ENCODE results near the gene ITGA1. TPM values are rescaled to one million over a fixed set of nuclear protein-coding genes. Genes with fewer than 3 reads are reported as not detected.

Gene ITGA1
- total RNA-seq, 4 donors from 2014 or later, result 9.3 to 88.9 (median 17.6) TPM

GRCh38 chr5:52772668-52773067, 15.0 kb upstream of the ITGA1 start:
- Histone ChIP-seq H3K9me3 (no peaks in the 10 kb centered on the region), H3K4me1 (no peaks in the 10 kb centered on the region), H3K27ac (no peak overlapping the region), H3K4me3 (no peak overlapping the region), H3K36me3 (no peaks in the 10 kb centered on the region), H3K27me3 (no peaks in the 10 kb centered on the region)
- DNase-seq, result no peak
- no peak for TF ChIP-seq CTCF (IDR thresholded peaks at IDR 0.05)
- no peak for TF ChIP-seq POLR2A (IDR thresholded peaks at IDR 0.05)
- intact Hi-C loops (cut with DNase I), result no loop called here

DNA sequence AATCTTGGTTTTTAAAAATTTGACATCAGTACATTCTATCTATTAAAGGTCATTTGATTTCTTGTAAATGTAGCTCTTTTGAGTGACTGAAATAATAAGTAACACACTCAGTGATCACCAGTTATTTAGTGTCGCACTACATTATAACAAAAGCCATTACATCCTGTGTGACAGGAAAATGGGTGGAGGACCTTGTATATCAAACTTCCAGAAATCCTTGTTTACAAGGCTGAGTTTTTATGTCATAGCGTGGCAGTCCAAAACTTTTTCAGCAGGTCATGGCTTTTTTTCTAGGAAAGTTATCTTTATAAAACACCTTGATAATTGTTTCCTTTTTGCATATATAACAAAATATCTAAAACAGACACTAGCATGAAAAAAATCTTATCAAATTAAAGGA, 14.4 kb upstream of the ITGA1 start:
- TF ChIP-seq POLR2A (IDR thresholded peaks at IDR 0.05), result no peak
- no peak for TF ChIP-seq CTCF (IDR thresholded peaks at IDR 0.05)
- intact Hi-C loops (cut with DNase I), result no loop called here
- no peak overlapping the region for H3K27ac ChIP-seq
- no peak overlapping the region for H3K4me3 ChIP-seq
- H3K4me1 ChIP-seq, result no peaks in the 10 kb centered on the region
- DNase-seq, result no peak
- 75 to 86% methylated on average over 2 of the region's 2 CpGs for WGBS, 2 donors
- no peaks in the 10 kb centered on the region for H3K27me3 ChIP-seq
- no peaks in the 10 kb centered on the region for H3K9me3 ChIP-seq
- H3K36me3 ChIP-seq, result no peaks in the 10 kb centered on the region

DNA sequence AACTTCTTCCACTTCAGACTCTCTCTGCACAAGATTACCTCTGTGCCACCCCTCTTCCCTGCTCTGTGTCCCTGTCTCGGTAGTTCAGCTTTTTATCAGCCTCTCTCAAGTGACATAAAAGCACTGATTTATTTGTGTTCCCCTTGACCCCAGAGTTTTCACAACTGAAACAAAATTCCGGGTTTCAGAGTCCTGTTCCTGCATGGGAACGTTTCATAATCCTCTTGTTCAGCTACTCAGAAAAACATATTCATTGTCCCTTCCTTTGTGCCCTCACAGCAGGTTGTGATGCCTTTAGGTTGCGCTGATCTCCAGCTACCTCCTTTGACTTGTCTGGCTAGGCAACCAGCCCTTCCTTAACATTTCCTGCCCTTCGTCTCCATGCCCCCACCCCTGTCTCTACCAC, 13.7 kb upstream of the ITGA1 start:
- H3K9me3 ChIP-seq, result no peaks in the 10 kb centered on the region
- H3K4me3 ChIP-seq, result no peak overlapping the region
- intact Hi-C loops (cut with DNase I), result no loop called here
- no peaks in the 10 kb centered on the region for H3K36me3 ChIP-seq
- TF ChIP-seq CTCF (IDR thresholded peaks at IDR 0.05) (no peak), POLR2A (IDR thresholded peaks at IDR 0.05) (no peak)
- 28 to 39% methylated on average over 5 of the region's 5 CpGs for WGBS, 2 donors
- H3K4me1 ChIP-seq, result no peaks in the 10 kb centered on the region
- no peaks in the 10 kb centered on the region for H3K27me3 ChIP-seq
- H3K27ac ChIP-seq, result no peak overlapping the region
- DNase-seq, result no peak

DNA sequence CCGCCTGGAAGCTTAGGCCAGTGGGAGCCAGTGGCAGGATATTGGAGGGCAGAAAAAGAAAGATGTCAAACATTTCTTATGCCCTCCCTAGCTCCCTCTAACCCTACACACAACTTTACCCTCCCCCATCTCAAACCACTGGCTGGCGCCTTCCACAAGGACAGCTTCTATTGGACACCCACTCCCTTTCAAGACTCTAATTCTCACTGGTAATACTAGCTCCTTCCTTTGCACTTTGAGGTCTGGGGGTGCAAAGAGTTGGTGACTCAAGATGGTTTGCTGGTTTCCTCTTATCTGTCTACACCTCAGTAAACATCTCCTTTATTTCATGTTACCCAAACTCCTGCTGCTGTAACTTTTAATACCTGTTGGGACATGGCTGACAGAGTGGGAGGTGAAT, 11.6 kb upstream of the ITGA1 start:
- peak overlapping the region in 1 of 4 donors; percentile 5 for H3K27ac ChIP-seq
- WGBS, 2 donors, result 89 to 92% methylated on average over 1 to 2 of the region's 2 CpGs
- TF ChIP-seq POLR2A (IDR thresholded peaks at IDR 0.05), result no peak
- no peak for TF ChIP-seq CTCF (IDR thresholded peaks at IDR 0.05)
- H3K27me3 ChIP-seq, result peaks cover 0 to 3% (median 0%) of the 10 kb centered on the region in 4 donors
- H3K4me1 ChIP-seq, result no peaks in the 10 kb centered on the region
- DNase-seq, result no peak
- H3K9me3 ChIP-seq, result no peaks in the 10 kb centered on the region
- intact Hi-C loops (cut with DNase I), result no loop called here
- H3K36me3 ChIP-seq, result no peaks in the 10 kb centered on the region
- no peak overlapping the region for H3K4me3 ChIP-seq

GRCh38 chr5:52777186-52777585, 10.5 kb upstream of the ITGA1 start:
- H3K27me3 ChIP-seq, result peaks cover 0 to 4% (median 0%) of the 10 kb centered on the region in 4 donors
- no peaks in the 10 kb centered on the region for H3K4me1 ChIP-seq
- H3K27ac ChIP-seq, result no peak overlapping the region
- intact Hi-C loops (cut with DNase I), result no loop called here
- H3K4me3 ChIP-seq, result no peak overlapping the region
- no peak for DNase-seq
- no peaks in the 10 kb centered on the region for H3K9me3 ChIP-seq
- no peaks in the 10 kb centered on the region for H3K36me3 ChIP-seq
- TF ChIP-seq POLR2A (IDR thresholded peaks at IDR 0.05), result no peak
- TF ChIP-seq CTCF (IDR thresholded peaks at IDR 0.05), result no peak
- whole genome bisulfite sequencing, 2 donors, result 71% methylated on average over 4 of the region's 4 CpGs
